GM12874 (cell line): ENCODE results near the gene INPP5B.

Experiments
- CTCF ChIP-seq: IDR thresholded peaks from 2 replicates; pipeline ENCODE4 v1.5.1; 2011; ENCODE audit warnings: low read depth, mild to moderate bottlenecking, control low read depth, low read length, moderate library complexity; ENCODE audit not compliant: insufficient read depth

Gene INPP5B

DNA sequence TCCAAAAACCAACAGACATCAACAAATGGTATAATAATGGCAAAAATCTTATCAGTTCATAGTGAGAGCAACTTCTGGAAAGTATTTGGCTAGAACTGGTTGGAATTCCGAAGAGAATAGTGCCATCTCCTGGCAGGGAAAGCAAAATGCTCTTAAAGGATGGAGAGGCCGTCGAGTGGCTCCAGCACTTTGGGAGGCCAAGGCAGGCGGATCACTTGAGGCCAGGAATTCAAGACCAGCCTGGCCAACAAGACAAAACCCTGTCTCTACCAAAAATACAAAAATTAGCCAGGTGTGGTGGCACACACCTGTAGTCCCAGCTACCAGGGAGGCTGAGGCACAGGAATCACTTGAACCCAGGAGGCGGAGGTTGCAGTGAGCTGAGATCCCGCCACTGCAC lies 28.2 kb upstream of the INPP5B start:
- TF ChIP-seq CTCF = peak; percentile 34; the same call in 1 of the 2 replicates

GRCh38 chr1:37974567-37974966 lies 27.7 kb upstream of the INPP5B start:
- no peak for TF ChIP-seq CTCF

- no peak for TF ChIP-seq CTCF
These were observed 18.4 kb upstream of the INPP5B start for GRCh38 chr1:37965301-37965700.

DNA sequence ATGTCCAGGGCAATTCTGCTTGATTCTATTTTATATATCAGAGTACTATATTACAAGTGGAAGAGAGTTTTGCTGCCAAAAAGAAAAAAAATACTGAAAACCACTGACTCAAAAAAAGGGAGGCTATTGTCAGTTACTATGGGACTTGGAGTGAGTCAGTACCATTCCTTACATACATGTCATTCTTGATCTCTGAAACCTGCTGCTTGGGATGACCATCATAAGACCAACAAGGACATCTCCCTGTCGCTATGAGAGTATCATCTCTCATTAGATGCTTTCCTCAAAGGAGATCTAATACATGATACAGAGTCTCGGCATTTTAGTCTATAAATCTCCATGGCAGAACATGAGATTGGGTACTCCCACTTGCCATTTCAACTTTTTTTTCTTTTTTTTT lies 11.8 kb upstream of the INPP5B start:
- no peak for TF ChIP-seq CTCF

- TF ChIP-seq CTCF = no peak
These were observed 8.8 kb upstream of the INPP5B start for GRCh38 chr1:37955685-37956084.

DNA sequence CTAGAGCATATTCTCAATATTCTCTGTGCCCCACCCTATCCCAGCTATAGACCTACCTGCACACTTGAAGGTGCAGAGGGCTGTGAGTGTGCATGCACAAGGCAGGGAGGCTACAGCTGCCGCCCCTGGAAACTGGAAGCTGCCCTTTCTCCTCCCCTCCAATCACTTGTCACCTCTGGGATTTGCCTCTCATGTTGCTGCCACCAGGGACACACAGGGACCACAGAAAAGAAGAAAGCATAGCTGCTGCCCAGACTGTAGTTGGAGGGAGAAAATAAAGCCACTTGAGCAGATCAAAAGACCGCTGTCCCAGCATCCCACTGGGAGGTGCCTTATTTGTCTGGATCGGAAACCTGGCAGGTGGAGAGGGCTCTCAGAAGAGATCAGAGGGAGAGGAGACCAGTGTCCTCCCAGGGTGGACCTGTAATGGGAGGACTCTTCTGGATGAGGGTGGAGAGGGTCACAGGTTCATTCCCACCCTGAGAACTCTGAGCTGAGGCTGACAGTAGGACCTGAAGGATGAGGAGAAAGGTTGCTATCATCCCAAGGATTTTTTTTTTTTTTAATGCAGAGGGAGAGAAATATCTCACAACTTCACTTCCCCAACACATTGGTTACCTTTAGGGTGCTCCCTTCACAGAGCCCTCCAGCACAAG lies 7.6 kb upstream of the INPP5B start:
- no peak for TF ChIP-seq CTCF

- no peak for TF ChIP-seq CTCF
These were observed 5.9 kb upstream of the INPP5B start for GRCh38 chr1:37952738-37953137.
